ENCODE measurements around the gene TENM4. TPM values are rescaled to one million over a fixed set of nuclear protein-coding genes. Genes with fewer than 3 reads are reported as not detected.
A peak's percentile ranks its signal among the peaks of the same experiment; 100 is the strongest.

Gene TENM4
- polyA plus RNA-seq, 1 of the 3 experiments (the other 2 are of a cell fraction) = 16.7 TPM

DNA sequence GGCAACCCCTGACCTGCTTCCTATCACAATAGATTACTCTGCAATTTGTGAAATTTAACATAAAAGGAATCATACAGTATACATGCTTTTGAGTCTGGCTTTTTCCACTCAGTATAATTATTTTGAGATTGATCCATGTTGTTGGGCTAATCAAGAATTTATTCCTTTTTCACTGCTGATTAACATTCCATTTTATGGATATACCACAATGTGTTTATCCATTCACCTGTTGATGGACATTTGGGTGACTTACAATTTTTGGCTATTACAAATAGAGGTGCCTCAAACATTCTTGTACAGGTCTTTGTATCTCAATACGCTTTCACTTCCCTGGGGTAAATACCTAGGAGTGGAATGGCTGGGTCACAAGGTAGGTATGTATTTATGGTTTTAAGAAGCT, 24.9 kb downstream of the TENM4 start:
- Histone ChIP-seq H3K9me2 (no peaks in the 10 kb centered on the region), H3K79me2 (ENCODE audit: insufficient read depth) (peaks cover 72% of the 10 kb centered on the region), H4K20me1 (ENCODE audit: insufficient read depth) (no peaks in the 10 kb centered on the region; the same call in 1 of the 2 replicates), H3K27ac (ENCODE audit: low read depth in 2 of 2, low read length in 1 of 2) (peak overlapping the region in 1 of 2 experiments; percentile 97; a peak in 3 of 4 replicates), H3F3A (replicated peaks; ENCODE audit: insufficient read depth) (peaks cover 45% of the 10 kb centered on the region), H3K4me2 (no peak overlapping the region), H3K36me3 (replicated peaks in 1 of 2; ENCODE audit: control insufficient read depth in 1 of 2, insufficient read depth in 2 of 2, low read length in 1 of 2) (no peaks in the 10 kb centered on the region), H3K4me3 (ENCODE audit: low read depth in 2 of 2, low read length in 1 of 2) (no peak overlapping the region), H2AFZ (ENCODE audit: low read depth) (no peak overlapping the region), H3K9ac (no peak overlapping the region), H3K4me1 (ENCODE audit: control insufficient read depth in 1 of 2, insufficient read depth in 2 of 2, low read depth in 1 of 2, low read length in 1 of 2) (peaks cover 14 to 39% of the 10 kb centered on the region in 2 experiments), H3K9me3 (no peaks in the 10 kb centered on the region), H3K27me3 (ENCODE audit: insufficient read depth) (no peaks in the 10 kb centered on the region)
- DNase-seq = no peak
- ChIA-PET POLR2A (no interaction called here), CTCF (interaction anchor here (1.1 kb wide), 1 partner anchor 20 kb away, joined by 3 read pairs; no protein-coding TSS in a partner anchor)
- 92% methylated on average over 1 of the region's 1 CpG for WGBS (ENCODE audit: low lambda C conversion rate)
- TF ChIP-seq MEF2A (IDR thresholded peaks at IDR 0.05; ENCODE audit: borderline replicate concordance, low read depth) (no peak), CHD2 (IDR thresholded peaks at IDR 0.05; ENCODE audit: low read length, partially characterized antibody) (no peak), SIN3A (IDR thresholded peaks at IDR 0.05; ENCODE audit: borderline replicate concordance, low read depth, low read length) (no peak), POLR2AphosphoS5 (IDR thresholded peaks at IDR 0.05; ENCODE audit: low read depth, low read length) (no peak), USF2 (IDR thresholded peaks at IDR 0.05; ENCODE audit: borderline replicate concordance, low read depth, low read length) (no peak), JUND (IDR thresholded peaks at IDR 0.05) (no peak), EZH2phosphoT487 (IDR thresholded peaks at IDR 0.05; ENCODE audit: borderline replicate concordance, low read depth) (no peak), YY1 (IDR thresholded peaks at IDR 0.05; ENCODE audit: low read depth) (no peak), REST (IDR thresholded peaks at IDR 0.05; ENCODE audit: low read depth, low read length) (no peak), CTCF (IDR thresholded peaks at IDR 0.05) (no peak), RXRA (IDR thresholded peaks at IDR 0.05; ENCODE audit: borderline replicate concordance, low read depth) (no peak), NRF1 (IDR thresholded peaks at IDR 0.05; ENCODE audit: low read depth, low read length) (no peak), EP300 (IDR thresholded peaks at IDR 0.05; ENCODE audit: borderline replicate concordance in 1 of 2, low read depth in 1 of 2, low read length in 1 of 2) (no peak), NFIC (IDR thresholded peaks at IDR 0.05; ENCODE audit: borderline replicate concordance) (no peak)
- TF ChIP-seq, protein P1, sequence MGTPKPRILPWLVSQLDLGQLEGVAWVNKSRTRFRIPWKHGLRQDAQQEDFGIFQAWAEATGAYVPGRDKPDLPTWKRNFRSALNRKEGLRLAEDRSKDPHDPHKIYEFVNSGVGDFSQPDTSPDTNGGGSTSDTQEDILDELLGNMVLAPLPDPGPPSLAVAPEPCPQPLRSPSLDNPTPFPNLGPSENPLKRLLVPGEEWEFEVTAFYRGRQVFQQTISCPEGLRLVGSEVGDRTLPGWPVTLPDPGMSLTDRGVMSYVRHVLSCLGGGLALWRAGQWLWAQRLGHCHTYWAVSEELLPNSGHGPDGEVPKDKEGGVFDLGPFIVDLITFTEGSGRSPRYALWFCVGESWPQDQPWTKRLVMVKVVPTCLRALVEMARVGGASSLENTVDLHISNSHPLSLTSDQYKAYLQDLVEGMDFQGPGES (IDR thresholded peaks at IDR 0.05; ENCODE audit: low read depth, low read length) = no peak
- TF ChIP-seq, protein P2, sequence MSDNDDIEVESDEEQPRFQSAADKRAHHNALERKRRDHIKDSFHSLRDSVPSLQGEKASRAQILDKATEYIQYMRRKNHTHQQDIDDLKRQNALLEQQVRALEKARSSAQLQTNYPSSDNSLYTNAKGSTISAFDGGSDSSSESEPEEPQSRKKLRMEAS (IDR thresholded peaks at IDR 0.05; ENCODE audit: low read depth) = no peak

Data from SK-N-SH (cell line).